ENCODE results near the gene TTBK2. TPM values are rescaled to one million over a fixed set of nuclear protein-coding genes. Genes with fewer than 3 reads are reported as not detected.
"Not testable (repeated sequence)": the region's sequence is repeated elsewhere in the genome, so short reads cannot be mapped to it uniquely, and the experiment has no call there.

TTBK2 gene
- total RNA-seq, 2 donors from 2014 or later: 6.8 to 9.1 TPM

GRCh38 chr15:42782716-42783115 is 137.9 kb downstream of the TTBK2 start:
- Histone ChIP-seq H3K36me3 (no peaks in the 10 kb centered on the region), H3K4me1 (no peaks in the 10 kb centered on the region), H3K9ac (ENCODE audit: low read depth in 2 of 2, low read length in 2 of 2) (no peak overlapping the region), H3K9me3 (no peaks in the 10 kb centered on the region), H3K4me3 (no peak overlapping the region), H3K27me3 (no peaks in the 10 kb centered on the region), H3K27ac (no peak overlapping the region)
- intact Hi-C loops (cut with DNase I): no loop called here
- no peak for TF ChIP-seq CTCF (IDR thresholded peaks at IDR 0.05)
- DNase-seq: no peak

GRCh38 chr15:42775416-42775815 is 145.2 kb downstream of the TTBK2 start:
- no peak for TF ChIP-seq CTCF (IDR thresholded peaks at IDR 0.05)
- Histone ChIP-seq H3K36me3 (no peaks in the 10 kb centered on the region), H3K4me1 (no peaks in the 10 kb centered on the region), H3K27me3 (no peaks in the 10 kb centered on the region), H3K9ac (ENCODE audit: low read depth in 2 of 2, low read length in 2 of 2) (no peak overlapping the region), H3K4me3 (no peak overlapping the region), H3K9me3 (no peaks in the 10 kb centered on the region), H3K27ac (no peak overlapping the region)
- DNase-seq: no peak
- intact Hi-C loops (cut with DNase I): no loop called here

- no peaks in the 10 kb centered on the region for H3K9me3 ChIP-seq
- H3K27ac ChIP-seq: no peak overlapping the region
- no peak overlapping the region for H3K4me3 ChIP-seq
- no peaks in the 10 kb centered on the region for H3K4me1 ChIP-seq
- no peak for DNase-seq
- H3K27me3 ChIP-seq: no peaks in the 10 kb centered on the region
- intact Hi-C loops (cut with DNase I): no loop called here
- H3K36me3 ChIP-seq: no peaks in the 10 kb centered on the region
- H3K9ac ChIP-seq (ENCODE audit: low read depth in 2 of 2, low read length in 2 of 2): no peak overlapping the region
- no peak for TF ChIP-seq CTCF (IDR thresholded peaks at IDR 0.05)
Observed at GRCh38 chr15:42772901-42773300, 147.7 kb downstream of the TTBK2 start.

- Histone ChIP-seq H3K4me1 (no peaks in the 10 kb centered on the region), H3K36me3 (no peaks in the 10 kb centered on the region), H3K4me3 (no peak overlapping the region), H3K27ac (no peak overlapping the region), H3K27me3 (no peaks in the 10 kb centered on the region), H3K9me3 (no peaks in the 10 kb centered on the region), H3K9ac (ENCODE audit: low read depth in 2 of 2, low read length in 2 of 2) (no peak overlapping the region)
- TF ChIP-seq CTCF (IDR thresholded peaks at IDR 0.05): no peak
- intact Hi-C loops (cut with DNase I): no loop called here
- peak; percentile 23 for DNase-seq
Observed at GRCh38 chr15:42772144-42772543, 148.4 kb downstream of the TTBK2 start.

GRCh38 chr15:42766109-42766508 is 154.5 kb downstream of the TTBK2 start:
- DNase-seq; intact Hi-C loops (cut with DNase I); H3K4me3 ChIP-seq: not testable (repeated sequence)

GRCh38 chr15:42764154-42764731 is 156.3 kb downstream of the TTBK2 start:
- H3K9me3 ChIP-seq; DNase-seq; H3K27ac ChIP-seq; H3K36me3 ChIP-seq; H3K27me3 ChIP-seq; H3K4me3 ChIP-seq; H3K9ac ChIP-seq (ENCODE audit: low read depth in 2 of 2, low read length in 2 of 2); H3K4me1 ChIP-seq; intact Hi-C loops (cut with DNase I): not testable (repeated sequence)

More at GRCh38 chr15:42766109-42766508, 154.5 kb downstream of the TTBK2 start:
- H3K27ac ChIP-seq; H3K36me3 ChIP-seq; H3K27me3 ChIP-seq; H3K9ac ChIP-seq (ENCODE audit: low read depth in 2 of 2, low read length in 2 of 2); H3K9me3 ChIP-seq; H3K4me1 ChIP-seq: not testable (repeated sequence)

GRCh38 chr15:42761813-42762212 is 158.8 kb downstream of the TTBK2 start:
- H3K27me3 ChIP-seq; DNase-seq; intact Hi-C loops (cut with DNase I): not testable (repeated sequence)

More at GRCh38 chr15:42761813-42762212, 158.8 kb downstream of the TTBK2 start:
- not testable (repeated sequence) for H3K36me3 ChIP-seq; H3K4me1 ChIP-seq; H3K9ac ChIP-seq (ENCODE audit: low read depth in 2 of 2, low read length in 2 of 2); H3K27ac ChIP-seq; H3K9me3 ChIP-seq; H3K4me3 ChIP-seq
